Activated naive CD8-positive, alpha-beta T cell (primary cell): ENCODE data around the gene PLPP2.

Source experiments
- H3K27ac Mint-ChIP-seq: one replicate; pipeline ENCODE4 v1.8.0; 2021; ENCODE audit warnings: mixed read lengths
- H3K27me3 Mint-ChIP-seq: one replicate; pipeline ENCODE4 v1.8.0; 2021; ENCODE audit warnings: mixed read lengths
- H3K36me3 Mint-ChIP-seq: one replicate; pipeline ENCODE4 v1.8.0; 2021; ENCODE audit warnings: mixed read lengths
- H3K4me1 Mint-ChIP-seq: one replicate; pipeline ENCODE4 v1.8.0; 2021; ENCODE audit warnings: low read depth, mixed read lengths
- H3K4me3 Mint-ChIP-seq: one replicate; pipeline ENCODE4 v1.8.0; 2021; ENCODE audit warnings: mild to moderate bottlenecking, mixed read lengths
- H3K9me3 Mint-ChIP-seq: one replicate; pipeline ENCODE4 v1.8.0; 2021; ENCODE audit warnings: low read depth, mixed read lengths

The PLPP2 gene

GRCh38 chr19:308471-309205 lies 17.4 kb upstream of the PLPP2 start:
- H3K4me1 Mint-ChIP-seq, result peaks cover 4% of the 10 kb centered on the region
- peaks cover 2% of the 10 kb centered on the region for H3K36me3 Mint-ChIP-seq
- no peak overlapping the region for H3K4me3 Mint-ChIP-seq
- H3K9me3 Mint-ChIP-seq, result no peaks in the 10 kb centered on the region
- no peak overlapping the region for H3K27ac Mint-ChIP-seq
- H3K27me3 Mint-ChIP-seq, result no peaks in the 10 kb centered on the region

- Mint-ChIP-seq H3K9me3 (no peaks in the 10 kb centered on the region), H3K27me3 (no peaks in the 10 kb centered on the region), H3K36me3 (peaks cover 2% of the 10 kb centered on the region), H3K27ac (no peak overlapping the region), H3K4me1 (peaks cover 4% of the 10 kb centered on the region), H3K4me3 (no peak overlapping the region)
Measured at GRCh38 chr19:307793-308420, 16.7 kb upstream of the PLPP2 start.

GRCh38 chr19:307111-307531 lies 15.9 kb upstream of the PLPP2 start:
- peaks cover 2% of the 10 kb centered on the region for H3K36me3 Mint-ChIP-seq
- H3K4me3 Mint-ChIP-seq, result no peak overlapping the region
- no peaks in the 10 kb centered on the region for H3K27me3 Mint-ChIP-seq
- no peak overlapping the region for H3K27ac Mint-ChIP-seq
- no peaks in the 10 kb centered on the region for H3K9me3 Mint-ChIP-seq
- peaks cover 4% of the 10 kb centered on the region for H3K4me1 Mint-ChIP-seq

- Mint-ChIP-seq H3K27me3 (no peaks in the 10 kb centered on the region), H3K36me3 (peaks cover 2% of the 10 kb centered on the region), H3K27ac (no peak overlapping the region), H3K4me3 (no peak overlapping the region), H3K4me1 (peaks cover 4% of the 10 kb centered on the region), H3K9me3 (no peaks in the 10 kb centered on the region)
Measured at GRCh38 chr19:306151-306900, 15.1 kb upstream of the PLPP2 start.

GRCh38 chr19:305240-306150 lies 14.3 kb upstream of the PLPP2 start:
- Mint-ChIP-seq H3K9me3 (no peaks in the 10 kb centered on the region), H3K4me3 (no peak overlapping the region), H3K4me1 (peaks cover 4% of the 10 kb centered on the region), H3K36me3 (peaks cover 2% of the 10 kb centered on the region), H3K27me3 (no peaks in the 10 kb centered on the region), H3K27ac (no peak overlapping the region)

GRCh38 chr19:296476-297225 lies 5.4 kb upstream of the PLPP2 start:
- Mint-ChIP-seq H3K4me3 (no peak overlapping the region), H3K4me1 (peaks cover 13% of the 10 kb centered on the region), H3K36me3 (no peaks in the 10 kb centered on the region), H3K9me3 (no peaks in the 10 kb centered on the region), H3K27me3 (peaks cover 8% of the 10 kb centered on the region), H3K27ac (no peak overlapping the region)

- no peaks in the 10 kb centered on the region for H3K36me3 Mint-ChIP-seq
- no peak overlapping the region for H3K27ac Mint-ChIP-seq
- no peaks in the 10 kb centered on the region for H3K9me3 Mint-ChIP-seq
- peaks cover 8% of the 10 kb centered on the region for H3K27me3 Mint-ChIP-seq
- peaks cover 13% of the 10 kb centered on the region for H3K4me1 Mint-ChIP-seq
- H3K4me3 Mint-ChIP-seq, result no peak overlapping the region
Measured at GRCh38 chr19:295687-296370, 4.6 kb upstream of the PLPP2 start.

- Mint-ChIP-seq H3K4me1 (peaks cover 16% of the 10 kb centered on the region), H3K36me3 (no peaks in the 10 kb centered on the region), H3K4me3 (no peak overlapping the region), H3K27ac (no peak overlapping the region), H3K9me3 (no peaks in the 10 kb centered on the region), H3K27me3 (peaks cover 10% of the 10 kb centered on the region)
Measured at GRCh38 chr19:294946-295686, 3.9 kb upstream of the PLPP2 start.

- H3K4me3 Mint-ChIP-seq, result no peak overlapping the region
- peaks cover 19% of the 10 kb centered on the region for H3K4me1 Mint-ChIP-seq
- no peaks in the 10 kb centered on the region for H3K36me3 Mint-ChIP-seq
- peaks cover 13% of the 10 kb centered on the region for H3K27me3 Mint-ChIP-seq
- no peak overlapping the region for H3K27ac Mint-ChIP-seq
- no peaks in the 10 kb centered on the region for H3K9me3 Mint-ChIP-seq
Measured at GRCh38 chr19:294341-294945, 3.2 kb upstream of the PLPP2 start.

- Mint-ChIP-seq H3K36me3 (no peaks in the 10 kb centered on the region), H3K27me3 (peaks cover 13% of the 10 kb centered on the region)
Measured at GRCh38 chr19:293436-294110, 2.4 kb upstream of the PLPP2 start.

GRCh38 chr19:292951-293350 lies 1.7 kb upstream of the PLPP2 start:
- peaks cover 13% of the 10 kb centered on the region for H3K27me3 Mint-ChIP-seq
- no peaks in the 10 kb centered on the region for H3K9me3 Mint-ChIP-seq
- peaks cover 19% of the 10 kb centered on the region for H3K4me1 Mint-ChIP-seq
- H3K27ac Mint-ChIP-seq, result no peak overlapping the region
- no peak overlapping the region for H3K4me3 Mint-ChIP-seq
- no peaks in the 10 kb centered on the region for H3K36me3 Mint-ChIP-seq

More at GRCh38 chr19:293436-294110, 2.4 kb upstream of the PLPP2 start:
- Mint-ChIP-seq H3K27ac (no peak overlapping the region), H3K4me3 (no peak overlapping the region), H3K4me1 (peaks cover 19% of the 10 kb centered on the region), H3K9me3 (no peaks in the 10 kb centered on the region)

GRCh38 chr19:292281-292884 lies 1.2 kb upstream of the PLPP2 start:
- peaks cover 19% of the 10 kb centered on the region for H3K4me1 Mint-ChIP-seq
- H3K36me3 Mint-ChIP-seq, result no peaks in the 10 kb centered on the region
- H3K9me3 Mint-ChIP-seq, result no peaks in the 10 kb centered on the region
- H3K27ac Mint-ChIP-seq, result no peak overlapping the region
- peaks cover 13% of the 10 kb centered on the region for H3K27me3 Mint-ChIP-seq
- H3K4me3 Mint-ChIP-seq, result no peak overlapping the region
